ENCODE data around the gene AP1G2.
"Not testable (repeated sequence)": the region's sequence is repeated elsewhere in the genome, so short reads cannot be mapped to it uniquely, and the experiment has no call there.

Gene AP1G2

GRCh38 chr14:23567186-23568020 is at the start of gene AP1G2:
AP1G2 (minus strand) TSS chr14:23567791; CDS start chr14:23567314, 477 bp downstream.
- peak; percentile 88 for DNase-seq

- no peak for DNase-seq
Observed at GRCh38 chr14:23615856-23616255, 48.3 kb upstream of the AP1G2 start.

- DNase-seq = no peak
Observed at GRCh38 chr14:23614395-23614828, 46.8 kb upstream of the AP1G2 start.

- no peak for DNase-seq
Observed at GRCh38 chr14:23613242-23614070, 45.9 kb upstream of the AP1G2 start.

GRCh38 chr14:23612802-23613201 is 45.2 kb upstream of the AP1G2 start:
- DNase-seq = no peak

GRCh38 chr14:23612354-23612732 is 44.8 kb upstream of the AP1G2 start:
- no peak for DNase-seq

GRCh38 chr14:23610815-23611289 is 43.3 kb upstream of the AP1G2 start:
- peak; percentile 6 for DNase-seq

- peak; percentile 48 for DNase-seq
Observed at GRCh38 chr14:23610090-23610814, 42.7 kb upstream of the AP1G2 start.

- DNase-seq = not testable (repeated sequence)
Observed at GRCh38 chr14:23609411-23610089, 42.0 kb upstream of the AP1G2 start.

- DNase-seq = no peak
Observed at GRCh38 chr14:23609001-23609400, 41.4 kb upstream of the AP1G2 start.

GRCh38 chr14:23608454-23608853 is 40.9 kb upstream of the AP1G2 start:
- DNase-seq = no peak

- DNase-seq = no peak
Observed at GRCh38 chr14:23605931-23606585, 38.5 kb upstream of the AP1G2 start.

GRCh38 chr14:23604675-23605170 is 37.1 kb upstream of the AP1G2 start:
- no peak for DNase-seq

GRCh38 chr14:23604148-23604547 is 36.6 kb upstream of the AP1G2 start:
- no peak for DNase-seq

GRCh38 chr14:23603103-23603502 is 35.5 kb upstream of the AP1G2 start:
- DNase-seq = no peak

- no peak for DNase-seq
Observed at GRCh38 chr14:23602181-23603095, 34.8 kb upstream of the AP1G2 start.

GRCh38 chr14:23601845-23602180 is 34.2 kb upstream of the AP1G2 start:
- no peak for DNase-seq

GRCh38 chr14:23601424-23601823 is 33.8 kb upstream of the AP1G2 start:
- no peak for DNase-seq

GRCh38 chr14:23600806-23601205 is 33.2 kb upstream of the AP1G2 start:
- DNase-seq = no peak

- DNase-seq = no peak
Observed at GRCh38 chr14:23600322-23600707, 32.7 kb upstream of the AP1G2 start.

GRCh38 chr14:23594191-23594590 is 26.6 kb upstream of the AP1G2 start:
- DNase-seq = not testable (repeated sequence)
